Fibroblast of lung (primary cell): Measurements from ENCODE around the gene RTP3. TPM values are rescaled to one million over a fixed set of nuclear protein-coding genes. Genes with fewer than 3 reads are reported as not detected.
A peak's percentile ranks its signal among the peaks of the same experiment; 100 is the strongest.

Experiments
- DNase-seq, 2 donors: peaks; one replicate each; pipeline versions ENCODE4 v3.0.0 to v3.0.0-alpha.2; 2010; ENCODE audit warnings: low read depth in 2 of 2
- H2AFZ ChIP-seq: 2 replicates; pipeline ENCODE4 v1.5.1; 2012; ENCODE audit warnings: low read length, control low read depth, inconsistent platforms
- H3K27ac ChIP-seq: 2 replicates; pipeline ENCODE4 v1.5.1; 2011; ENCODE audit warnings: low read length, control low read depth; ENCODE audit not compliant: insufficient read depth
- H3K27me3 ChIP-seq: 2 replicates; pipeline ENCODE4 v1.5.1; 2011; ENCODE audit warnings: mild to moderate bottlenecking, low read length; ENCODE audit not compliant: control insufficient read depth, insufficient read depth
- H3K36me3 ChIP-seq: 2 replicates; pipeline ENCODE4 v1.5.1; 2011; ENCODE audit warnings: low read length; ENCODE audit not compliant: control insufficient read depth, insufficient read depth
- H3K4me1 ChIP-seq: 2 replicates; pipeline ENCODE4 v1.5.1; 2011; ENCODE audit warnings: low read length; ENCODE audit not compliant: control insufficient read depth, insufficient read depth; ENCODE audit errors: extremely low read depth
- H3K4me2 ChIP-seq: 2 replicates; pipeline ENCODE4 v1.5.1; 2011; ENCODE audit warnings: low read length, control low read depth; ENCODE audit not compliant: insufficient read depth; ENCODE audit errors: extremely low read depth
- H3K4me3 ChIP-seq, 4 experiments: fragments of 200-600 bp in 1 of 4; sonication (generic) in 1 of 4; replicated peaks in 1 of 4; 2 replicates each; pipeline ENCODE4 v1.5.1; 2011 to 2016; ENCODE audit warnings: low read length in 4 of 4, low read depth in 3 of 4, mild to moderate bottlenecking in 3 of 4, control low read depth in 2 of 4, inconsistent platforms in 1 of 4, mixed read lengths in 1 of 4; ENCODE audit not compliant: insufficient read depth in 1 of 4; ENCODE audit errors: control extremely low read depth in 1 of 4
- H3K79me2 ChIP-seq: 2 replicates; pipeline ENCODE4 v1.5.1; 2012; ENCODE audit warnings: mild to moderate bottlenecking, low read length, inconsistent platforms; ENCODE audit not compliant: control insufficient read depth, insufficient read depth
- H3K9ac ChIP-seq: 2 replicates; pipeline ENCODE4 v1.5.1; 2011; ENCODE audit warnings: mild to moderate bottlenecking, low read length, control low read depth; ENCODE audit not compliant: insufficient read depth
- H3K9me3 ChIP-seq: 2 replicates; pipeline ENCODE4 v1.5.1; 2012; ENCODE audit warnings: low read depth, low read length; ENCODE audit not compliant: control insufficient read depth, insufficient read depth
- H4K20me1 ChIP-seq: 2 replicates; pipeline ENCODE4 v1.5.1; 2011; ENCODE audit warnings: low read length; ENCODE audit not compliant: control insufficient read depth, insufficient read depth; ENCODE audit errors: extremely low read depth
- EZH2 ChIP-seq: IDR thresholded peaks from 2 replicates; pipeline ENCODE4 v1.5.1; 2012; ENCODE audit warnings: low read length, control low read depth, mild to moderate bottlenecking; ENCODE audit errors: missing control alignments
- polyA plus RNA-seq, 2 donors: library from polyadenylated mRNA; depleted of rRNA in 1 of 2; stranded (reverse) in 1 of 2; unstranded in 1 of 2; fragments of >200 nt; gene quantifications; 2 replicates each; pipeline ENCODE4 v1.2.1, GENCODE V29; 2011 to 2012; ENCODE audit warnings: missing spikeins in 1 of 2
- total RNA-seq: library from RNA; depleted of rRNA; stranded (reverse); fragments of >200 nt; gene quantifications from 2 replicates; pipeline ENCODE4 v1.2.1, GENCODE V29; 2014
- TF ChIP-seq, protein P1 (sequence below), 2 donors: IDR thresholded peaks in 1 of 2; conservative IDR thresholded peaks in 1 of 2; 1 replicate in 1 of 2; 2 replicates in 1 of 2; pipeline ENCODE4 v1.5.1; 2011 to 2012; ENCODE audit warnings: low read length in 2 of 2, control low read depth in 1 of 2, inconsistent platforms in 1 of 2, low read depth in 1 of 2, mild to moderate bottlenecking in 1 of 2

The RTP3 gene
- total and polyA plus RNA-seq, 2 donors (not counting 1 experiment from before 2014, with no cell fraction given), result not detected

DNA sequence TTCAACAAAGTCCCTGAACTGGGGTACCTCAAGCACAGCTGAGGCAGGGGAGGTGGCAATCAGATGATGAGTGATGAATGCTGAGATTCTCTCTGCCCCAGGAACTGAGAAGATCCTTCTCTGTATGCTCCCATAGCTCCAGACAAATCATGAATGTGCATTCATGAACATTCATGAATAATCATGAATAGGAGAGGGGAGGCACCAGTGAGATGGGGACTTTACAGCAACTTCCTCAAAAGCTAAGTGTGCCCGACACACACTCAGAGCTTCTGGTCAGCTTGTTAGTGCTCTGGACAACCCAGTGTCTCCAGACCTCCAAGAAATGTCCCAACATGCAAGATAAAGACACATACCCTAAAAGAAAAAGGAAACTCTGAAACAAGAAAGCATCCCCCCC, 44.1 kb downstream of the RTP3 start:
- no peak overlapping the region for H3K27ac ChIP-seq
- no peaks in the 10 kb centered on the region for H4K20me1 ChIP-seq
- no peaks in the 10 kb centered on the region for H3K27me3 ChIP-seq
- H3K9me3 ChIP-seq, result no peaks in the 10 kb centered on the region
- no peak overlapping the region for H3K4me2 ChIP-seq
- H3K9ac ChIP-seq, result no peak overlapping the region
- no peak overlapping the region for H2AFZ ChIP-seq
- no peaks in the 10 kb centered on the region for H3K36me3 ChIP-seq
- no peak overlapping the region for H3K4me3 ChIP-seq
- TF ChIP-seq, protein P1, sequence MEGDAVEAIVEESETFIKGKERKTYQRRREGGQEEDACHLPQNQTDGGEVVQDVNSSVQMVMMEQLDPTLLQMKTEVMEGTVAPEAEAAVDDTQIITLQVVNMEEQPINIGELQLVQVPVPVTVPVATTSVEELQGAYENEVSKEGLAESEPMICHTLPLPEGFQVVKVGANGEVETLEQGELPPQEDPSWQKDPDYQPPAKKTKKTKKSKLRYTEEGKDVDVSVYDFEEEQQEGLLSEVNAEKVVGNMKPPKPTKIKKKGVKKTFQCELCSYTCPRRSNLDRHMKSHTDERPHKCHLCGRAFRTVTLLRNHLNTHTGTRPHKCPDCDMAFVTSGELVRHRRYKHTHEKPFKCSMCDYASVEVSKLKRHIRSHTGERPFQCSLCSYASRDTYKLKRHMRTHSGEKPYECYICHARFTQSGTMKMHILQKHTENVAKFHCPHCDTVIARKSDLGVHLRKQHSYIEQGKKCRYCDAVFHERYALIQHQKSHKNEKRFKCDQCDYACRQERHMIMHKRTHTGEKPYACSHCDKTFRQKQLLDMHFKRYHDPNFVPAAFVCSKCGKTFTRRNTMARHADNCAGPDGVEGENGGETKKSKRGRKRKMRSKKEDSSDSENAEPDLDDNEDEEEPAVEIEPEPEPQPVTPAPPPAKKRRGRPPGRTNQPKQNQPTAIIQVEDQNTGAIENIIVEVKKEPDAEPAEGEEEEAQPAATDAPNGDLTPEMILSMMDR (conservative IDR thresholded peaks at IDR 0.05 in 1 of 2, IDR thresholded peaks at IDR 0.05 in 1 of 2; ENCODE audit: low read depth in 1 of 2, low read length in 2 of 2), result no peak
- TF ChIP-seq EZH2, result no peak
- H3K79me2 ChIP-seq, result no peaks in the 10 kb centered on the region
- H3K4me1 ChIP-seq, result no peaks in the 10 kb centered on the region
- no peak for DNase-seq

DNA sequence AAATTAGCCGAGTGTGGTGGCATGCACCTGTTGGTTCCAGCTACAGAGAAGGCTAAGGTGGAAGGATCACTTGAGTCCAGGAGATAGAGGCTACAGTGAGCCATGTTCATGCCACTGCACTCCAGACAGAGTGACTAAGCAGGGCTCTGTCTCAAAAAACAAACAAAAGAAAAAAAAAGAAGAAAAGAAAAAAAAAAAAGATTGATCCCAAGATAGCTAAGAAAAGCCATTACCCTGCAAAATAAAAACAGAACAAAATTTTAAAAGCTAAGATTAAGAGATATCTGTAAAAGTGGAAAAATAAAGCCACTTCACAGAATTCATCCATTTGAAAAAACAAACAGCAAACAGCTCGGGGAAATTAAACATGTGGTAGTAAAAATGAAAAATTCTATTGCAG, 44.6 kb downstream of the RTP3 start:
- Histone ChIP-seq H3K4me2 (no peak overlapping the region), H3K27me3 (no peaks in the 10 kb centered on the region), H3K4me1 (no peaks in the 10 kb centered on the region), H3K36me3 (no peaks in the 10 kb centered on the region), H3K9me3 (no peaks in the 10 kb centered on the region), H3K4me3 (no peak overlapping the region), H3K79me2 (no peaks in the 10 kb centered on the region), H4K20me1 (no peaks in the 10 kb centered on the region), H3K9ac (no peak overlapping the region), H3K27ac (no peak overlapping the region), H2AFZ (no peak overlapping the region)
- peak in 1 of 2 donors; percentile 25 for DNase-seq
- TF ChIP-seq, protein P1 (conservative IDR thresholded peaks at IDR 0.05 in 1 of 2, IDR thresholded peaks at IDR 0.05 in 1 of 2; ENCODE audit: low read depth in 1 of 2, low read length in 2 of 2), result no peak
- TF ChIP-seq EZH2, result no peak

- H3K27ac ChIP-seq, result no peak overlapping the region
Measured at GRCh38 chr3:46542801-46543201, 45.0 kb downstream of the RTP3 start.

More at GRCh38 chr3:46542801-46543201, 45.0 kb downstream of the RTP3 start:
- no peaks in the 10 kb centered on the region for H3K4me1 ChIP-seq
- peak in 1 of 2 donors; percentile 8 for DNase-seq
- no peak overlapping the region for H2AFZ ChIP-seq
- no peaks in the 10 kb centered on the region for H3K9me3 ChIP-seq
- no peak overlapping the region for H3K4me3 ChIP-seq
- no peaks in the 10 kb centered on the region for H4K20me1 ChIP-seq
- no peaks in the 10 kb centered on the region for H3K36me3 ChIP-seq
- no peaks in the 10 kb centered on the region for H3K79me2 ChIP-seq
- no peak overlapping the region for H3K9ac ChIP-seq
- no peak overlapping the region for H3K4me2 ChIP-seq
- TF ChIP-seq EZH2, result no peak
- TF ChIP-seq, protein P1 (conservative IDR thresholded peaks at IDR 0.05 in 1 of 2, IDR thresholded peaks at IDR 0.05 in 1 of 2; ENCODE audit: low read depth in 1 of 2, low read length in 2 of 2), result no peak
- no peaks in the 10 kb centered on the region for H3K27me3 ChIP-seq
